Measurements from ENCODE around the gene MED13L.

- TF ChIP-seq CTCF (IDR thresholded peaks at IDR 0.05) (no peak), ZFX (IDR thresholded peaks at IDR 0.05; ENCODE audit: borderline replicate concordance) (no peak)
Measured at GRCh38 chr12:116161588-116161987, 115.9 kb downstream of the MED13L start.

Measured in 22Rv1 (cell line).